Measurements from ENCODE around the gene PDGFC. TPM values are rescaled to one million over a fixed set of nuclear protein-coding genes. Genes with fewer than 3 reads are reported as not detected.

Gene PDGFC
- polyA plus RNA-seq, 1 donor (not counting 4 experiments of a cell fraction or from before 2014, with no cell fraction given), result 29.7 TPM

GRCh38 chr4:156783966-156784365 is 187.6 kb downstream of the PDGFC start:
- Histone ChIP-seq H3K36me3 (ENCODE audit: control insufficient read depth in 2 of 2, extremely low read depth in 1 of 2, insufficient read depth in 2 of 2, low read length in 2 of 2) (no peaks in the 10 kb centered on the region), H3K79me2 (ENCODE audit: control insufficient read depth, insufficient read depth, low read length) (peaks cover 14% of the 10 kb centered on the region), H3K9me3 (ENCODE audit: control insufficient read depth, low read depth, low read length) (no peaks in the 10 kb centered on the region), H3K27ac (ENCODE audit: control insufficient read depth, insufficient read depth, low read length) (no peak overlapping the region), H3K4me2 (ENCODE audit: control insufficient read depth, extremely low read depth, insufficient read depth, low read depth, low read length) (no peak overlapping the region), H3K4me3 (ENCODE audit: control insufficient read depth in 2 of 3, extremely low read depth in 1 of 3, insufficient read depth in 2 of 3, low read depth in 1 of 3, low read length in 3 of 3) (no peak overlapping the region), H2AFZ (ENCODE audit: control insufficient read depth, low read length) (no peak overlapping the region), H3K9ac (ENCODE audit: control insufficient read depth, extremely low read depth, insufficient read depth, low read length) (no peak overlapping the region), H4K20me1 (ENCODE audit: control insufficient read depth, extremely low read depth, insufficient read depth, low read length) (no peaks in the 10 kb centered on the region), H3K4me1 (ENCODE audit: control insufficient read depth, extremely low read depth, insufficient read depth, low read length) (peaks cover 45% of the 10 kb centered on the region), H3K9me1 (ENCODE audit: control insufficient read depth, extremely low read depth, insufficient read depth, low read length) (no peaks in the 10 kb centered on the region), H3K27me3 (ENCODE audit: control insufficient read depth, extremely low read depth, insufficient read depth, low read length) (no peaks in the 10 kb centered on the region)
- FAIRE-seq, result no peak
- no peak for DNase-seq (ENCODE audit: low read depth, low spot score)
- TF ChIP-seq, protein P1, sequence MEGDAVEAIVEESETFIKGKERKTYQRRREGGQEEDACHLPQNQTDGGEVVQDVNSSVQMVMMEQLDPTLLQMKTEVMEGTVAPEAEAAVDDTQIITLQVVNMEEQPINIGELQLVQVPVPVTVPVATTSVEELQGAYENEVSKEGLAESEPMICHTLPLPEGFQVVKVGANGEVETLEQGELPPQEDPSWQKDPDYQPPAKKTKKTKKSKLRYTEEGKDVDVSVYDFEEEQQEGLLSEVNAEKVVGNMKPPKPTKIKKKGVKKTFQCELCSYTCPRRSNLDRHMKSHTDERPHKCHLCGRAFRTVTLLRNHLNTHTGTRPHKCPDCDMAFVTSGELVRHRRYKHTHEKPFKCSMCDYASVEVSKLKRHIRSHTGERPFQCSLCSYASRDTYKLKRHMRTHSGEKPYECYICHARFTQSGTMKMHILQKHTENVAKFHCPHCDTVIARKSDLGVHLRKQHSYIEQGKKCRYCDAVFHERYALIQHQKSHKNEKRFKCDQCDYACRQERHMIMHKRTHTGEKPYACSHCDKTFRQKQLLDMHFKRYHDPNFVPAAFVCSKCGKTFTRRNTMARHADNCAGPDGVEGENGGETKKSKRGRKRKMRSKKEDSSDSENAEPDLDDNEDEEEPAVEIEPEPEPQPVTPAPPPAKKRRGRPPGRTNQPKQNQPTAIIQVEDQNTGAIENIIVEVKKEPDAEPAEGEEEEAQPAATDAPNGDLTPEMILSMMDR (optimal IDR thresholded peaks at IDR 0.05 in 1 of 3, IDR thresholded peaks at IDR 0.05 in 1 of 3, conservative IDR thresholded peaks at IDR 0.05 in 1 of 3; ENCODE audit: extremely low read depth in 1 of 3, insufficient read depth in 2 of 3, low read length in 3 of 3), result no peak
- no peak for TF ChIP-seq EZH2 (IDR thresholded peaks at IDR 0.05; ENCODE audit: low read length)
- dilution Hi-C loops (cut with MboI; ENCODE audit: extremely low pct_ligation_motif_present, low sequenced_read_pairs), result no loop called here

DNA sequence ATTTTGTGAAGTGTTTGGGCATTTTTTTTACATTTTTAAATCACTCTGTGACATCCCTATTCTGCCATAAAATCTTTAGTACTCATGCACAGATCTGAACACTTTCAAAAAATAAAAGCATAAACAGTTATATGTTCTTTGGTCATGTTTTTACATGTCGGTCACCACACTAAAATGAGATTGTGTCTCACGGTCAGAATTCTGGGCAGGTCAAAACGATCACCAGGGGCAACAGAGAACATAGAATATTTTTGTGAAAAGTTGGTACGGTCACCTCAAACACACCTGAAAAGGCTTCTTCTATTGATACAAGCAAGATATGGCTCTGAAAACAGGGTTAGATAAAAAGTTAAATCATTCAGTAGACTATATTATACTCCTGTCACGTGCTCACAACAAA is 189.1 kb downstream of the PDGFC start:
- peak overlapping the region; percentile 68 for H3K9ac ChIP-seq (ENCODE audit: control insufficient read depth, extremely low read depth, insufficient read depth, low read length)
- H3K27ac ChIP-seq (ENCODE audit: control insufficient read depth, insufficient read depth, low read length), result peak overlapping the region; percentile 92
- no peaks in the 10 kb centered on the region for H3K9me3 ChIP-seq (ENCODE audit: control insufficient read depth, low read depth, low read length)
- H3K79me2 ChIP-seq (ENCODE audit: control insufficient read depth, insufficient read depth, low read length), result peaks cover 16% of the 10 kb centered on the region
- dilution Hi-C loops (cut with MboI; ENCODE audit: extremely low pct_ligation_motif_present, low sequenced_read_pairs), result no loop called here
- H3K9me1 ChIP-seq (ENCODE audit: control insufficient read depth, extremely low read depth, insufficient read depth, low read length), result no peaks in the 10 kb centered on the region
- peaks cover 60% of the 10 kb centered on the region for H3K4me1 ChIP-seq (ENCODE audit: control insufficient read depth, extremely low read depth, insufficient read depth, low read length)
- H2AFZ ChIP-seq (ENCODE audit: control insufficient read depth, low read length), result no peak overlapping the region
- H3K36me3 ChIP-seq (ENCODE audit: control insufficient read depth in 2 of 2, extremely low read depth in 1 of 2, insufficient read depth in 2 of 2, low read length in 2 of 2), result peaks cover 0 to 2% of the 10 kb centered on the region in 2 experiments
- H3K4me3 ChIP-seq (ENCODE audit: control insufficient read depth in 2 of 3, extremely low read depth in 1 of 3, insufficient read depth in 2 of 3, low read depth in 1 of 3, low read length in 3 of 3), result peak overlapping the region in 2 of 3 experiments; percentile 44 to 59
- TF ChIP-seq, protein P1 (optimal IDR thresholded peaks at IDR 0.05 in 1 of 3, IDR thresholded peaks at IDR 0.05 in 1 of 3, conservative IDR thresholded peaks at IDR 0.05 in 1 of 3; ENCODE audit: extremely low read depth in 1 of 3, insufficient read depth in 2 of 3, low read length in 3 of 3), result no peak
- no peak for TF ChIP-seq EZH2 (IDR thresholded peaks at IDR 0.05; ENCODE audit: low read length)
- no peaks in the 10 kb centered on the region for H4K20me1 ChIP-seq (ENCODE audit: control insufficient read depth, extremely low read depth, insufficient read depth, low read length)
- peak overlapping the region; percentile 81 for H3K4me2 ChIP-seq (ENCODE audit: control insufficient read depth, extremely low read depth, insufficient read depth, low read depth, low read length)
- FAIRE-seq (peak; percentile 46), DNase-seq (ENCODE audit: low read depth, low spot score) (no peak)
- H3K27me3 ChIP-seq (ENCODE audit: control insufficient read depth, extremely low read depth, insufficient read depth, low read length), result no peaks in the 10 kb centered on the region

Measured in keratinocyte (primary cell).